HK-2 (cell line): ENCODE results near the gene PHTF1.
"Not testable (repeated sequence)": the region's sequence is repeated elsewhere in the genome, so short reads cannot be mapped to it uniquely, and the experiment has no call there.

ENCODE experiments used
- DNase-seq: peaks from one replicate; pipeline ENCODE4 v3.0.0-alpha.2; 2018; ENCODE audit not compliant: unreplicated experiment

PHTF1 gene

GRCh38 chr1:113718621-113719020, 40.7 kb downstream of the PHTF1 start:
- DNase-seq: not testable (repeated sequence)

GRCh38 chr1:113717506-113717905, 41.8 kb downstream of the PHTF1 start:
- not testable (repeated sequence) for DNase-seq

- no peak for DNase-seq
Measured at GRCh38 chr1:113714606-113715269, 44.5 kb downstream of the PHTF1 start.

- DNase-seq: no peak
Measured at GRCh38 chr1:113701429-113701828, 57.9 kb downstream of the PHTF1 start.

GRCh38 chr1:113694910-113695309, 64.4 kb downstream of the PHTF1 start:
- no peak for DNase-seq

GRCh38 chr1:113692824-113693431, 66.4 kb downstream of the PHTF1 start:
- no peak for DNase-seq

- DNase-seq: no peak
Measured at GRCh38 chr1:113692342-113692741, 66.9 kb downstream of the PHTF1 start.

GRCh38 chr1:113691184-113691583, 68.1 kb downstream of the PHTF1 start:
- DNase-seq: no peak

- DNase-seq: no peak
Measured at GRCh38 chr1:113686891-113687618, 72.2 kb downstream of the PHTF1 start.

- DNase-seq: no peak
Measured at GRCh38 chr1:113684153-113684541, 75.1 kb downstream of the PHTF1 start.

- DNase-seq: no peak
Measured at GRCh38 chr1:113683384-113684152, 75.7 kb downstream of the PHTF1 start.

GRCh38 chr1:113681596-113682337, 77.5 kb downstream of the PHTF1 start:
- no peak for DNase-seq

GRCh38 chr1:113678159-113678469, 81.2 kb downstream of the PHTF1 start:
- no peak for DNase-seq

GRCh38 chr1:113677250-113678158, 81.8 kb downstream of the PHTF1 start:
- DNase-seq: peak; percentile 62

- DNase-seq: no peak
Measured at GRCh38 chr1:113676524-113676923, 82.8 kb downstream of the PHTF1 start.

GRCh38 chr1:113675302-113675701, 84.0 kb downstream of the PHTF1 start:
- no peak for DNase-seq

GRCh38 chr1:113674591-113674990, 84.7 kb downstream of the PHTF1 start:
- DNase-seq: no peak

GRCh38 chr1:113672491-113672890, 86.8 kb downstream of the PHTF1 start:
- DNase-seq: no peak

GRCh38 chr1:113670650-113671049, 88.6 kb downstream of the PHTF1 start:
- DNase-seq: no peak

- DNase-seq: no peak
Measured at GRCh38 chr1:113669988-113670387, 89.3 kb downstream of the PHTF1 start.

GRCh38 chr1:113666126-113666525, 93.2 kb downstream of the PHTF1 start:
- no peak for DNase-seq
